Ishikawa (cell line): ENCODE measurements around the gene KCNJ1.

Experiments used
- CEBPB ChIP-seq: IDR thresholded peaks from 2 replicates; pipeline ENCODE4 v1.6.1; 2012
- CREB1 ChIP-seq: IDR thresholded peaks from 2 replicates; pipeline ENCODE4 v1.6.1; 2012; ENCODE audit warnings: low read depth
- EGR1 ChIP-seq: IDR thresholded peaks from 2 replicates; pipeline ENCODE4 v1.6.1; 2012
- EP300 ChIP-seq: IDR thresholded peaks from 2 replicates; pipeline ENCODE4 v1.6.1; 2012; ENCODE audit warnings: borderline replicate concordance
- FOXM1 ChIP-seq: IDR thresholded peaks from 2 replicates; pipeline ENCODE4 v1.6.1; 2012; ENCODE audit warnings: low read depth, borderline replicate concordance
- MAX ChIP-seq: IDR thresholded peaks from 2 replicates; pipeline ENCODE4 v1.6.1; 2012
- NFIC ChIP-seq: IDR thresholded peaks from 2 replicates; pipeline ENCODE4 v1.6.1; 2012
- RAD21 ChIP-seq: IDR thresholded peaks from 2 replicates; pipeline ENCODE4 v1.6.1; 2012; ENCODE audit warnings: low read depth
- TAF1 ChIP-seq: IDR thresholded peaks from 2 replicates; pipeline ENCODE4 v1.6.1; 2012; ENCODE audit warnings: low read depth, mild to moderate bottlenecking
- TCF12 ChIP-seq: IDR thresholded peaks from 2 replicates; pipeline ENCODE4 v1.6.1; 2012; ENCODE audit warnings: low read depth
- TEAD4 ChIP-seq: IDR thresholded peaks from 2 replicates; pipeline ENCODE4 v1.6.1; 2012
- YY1 ChIP-seq: IDR thresholded peaks from 2 replicates; pipeline ENCODE4 v1.6.1; 2012; ENCODE audit warnings: low read depth
- ZBTB7A ChIP-seq: IDR thresholded peaks from 2 replicates; pipeline ENCODE4 v1.6.1; 2012; ENCODE audit warnings: low read depth
- TF ChIP-seq, protein P1 (sequence below): IDR thresholded peaks from 2 replicates; pipeline ENCODE4 v1.6.1; 2012
- TF ChIP-seq, protein P2 (sequence below): IDR thresholded peaks from 2 replicates; pipeline ENCODE4 v1.6.1; 2012; ENCODE audit warnings: low read depth, mild to moderate bottlenecking

The KCNJ1 gene

DNA sequence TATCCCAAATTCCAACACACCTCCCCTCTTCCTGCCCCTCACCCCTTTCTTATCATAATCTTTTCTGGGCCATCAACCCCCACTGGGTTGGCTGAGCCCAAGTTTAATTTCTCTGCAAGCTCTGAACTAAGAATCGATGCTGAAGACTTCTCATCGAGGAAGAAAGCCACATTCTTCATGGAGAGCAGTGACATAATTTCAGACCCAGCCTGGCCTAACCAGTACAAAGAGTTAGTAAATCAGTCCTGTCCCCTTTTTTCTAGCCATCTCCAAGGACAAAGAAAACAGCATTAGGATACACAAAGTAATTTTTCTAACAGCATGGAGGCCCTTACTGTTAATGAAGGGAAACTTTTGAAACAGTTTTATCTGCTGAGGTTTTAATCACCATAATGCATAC lies 45.0 kb downstream of the KCNJ1 start:
- TF ChIP-seq EGR1 (no peak), MAX (no peak), TEAD4 (no peak), ZBTB7A (no peak), CEBPB (no peak), TCF12 (no peak), CREB1 (no peak), FOXM1 (no peak), TAF1 (no peak)
- TF ChIP-seq, protein P1, sequence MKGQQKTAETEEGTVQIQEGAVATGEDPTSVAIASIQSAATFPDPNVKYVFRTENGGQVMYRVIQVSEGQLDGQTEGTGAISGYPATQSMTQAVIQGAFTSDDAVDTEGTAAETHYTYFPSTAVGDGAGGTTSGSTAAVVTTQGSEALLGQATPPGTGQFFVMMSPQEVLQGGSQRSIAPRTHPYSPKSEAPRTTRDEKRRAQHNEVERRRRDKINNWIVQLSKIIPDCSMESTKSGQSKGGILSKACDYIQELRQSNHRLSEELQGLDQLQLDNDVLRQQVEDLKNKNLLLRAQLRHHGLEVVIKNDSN, result no peak

DNA sequence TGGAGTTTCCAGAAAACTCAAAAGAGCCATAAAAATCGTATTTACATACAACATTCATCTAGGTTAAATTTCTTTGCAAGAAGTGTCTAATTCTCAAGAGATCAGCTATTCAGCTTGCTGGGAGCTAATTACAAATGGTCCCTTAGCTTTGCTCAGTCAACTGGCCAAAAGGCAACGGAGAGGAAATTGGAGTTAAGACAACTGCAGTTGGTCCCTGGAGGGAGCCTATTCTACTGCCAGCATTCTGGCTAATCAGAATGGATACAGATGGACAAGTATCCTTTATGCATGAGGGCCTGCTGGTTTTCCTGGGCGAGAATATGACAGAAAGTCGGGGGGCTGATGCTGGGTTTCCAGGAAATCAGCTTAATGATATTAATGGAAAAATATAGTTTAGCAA lies 45.5 kb downstream of the KCNJ1 start:
- TF ChIP-seq, protein P2, sequence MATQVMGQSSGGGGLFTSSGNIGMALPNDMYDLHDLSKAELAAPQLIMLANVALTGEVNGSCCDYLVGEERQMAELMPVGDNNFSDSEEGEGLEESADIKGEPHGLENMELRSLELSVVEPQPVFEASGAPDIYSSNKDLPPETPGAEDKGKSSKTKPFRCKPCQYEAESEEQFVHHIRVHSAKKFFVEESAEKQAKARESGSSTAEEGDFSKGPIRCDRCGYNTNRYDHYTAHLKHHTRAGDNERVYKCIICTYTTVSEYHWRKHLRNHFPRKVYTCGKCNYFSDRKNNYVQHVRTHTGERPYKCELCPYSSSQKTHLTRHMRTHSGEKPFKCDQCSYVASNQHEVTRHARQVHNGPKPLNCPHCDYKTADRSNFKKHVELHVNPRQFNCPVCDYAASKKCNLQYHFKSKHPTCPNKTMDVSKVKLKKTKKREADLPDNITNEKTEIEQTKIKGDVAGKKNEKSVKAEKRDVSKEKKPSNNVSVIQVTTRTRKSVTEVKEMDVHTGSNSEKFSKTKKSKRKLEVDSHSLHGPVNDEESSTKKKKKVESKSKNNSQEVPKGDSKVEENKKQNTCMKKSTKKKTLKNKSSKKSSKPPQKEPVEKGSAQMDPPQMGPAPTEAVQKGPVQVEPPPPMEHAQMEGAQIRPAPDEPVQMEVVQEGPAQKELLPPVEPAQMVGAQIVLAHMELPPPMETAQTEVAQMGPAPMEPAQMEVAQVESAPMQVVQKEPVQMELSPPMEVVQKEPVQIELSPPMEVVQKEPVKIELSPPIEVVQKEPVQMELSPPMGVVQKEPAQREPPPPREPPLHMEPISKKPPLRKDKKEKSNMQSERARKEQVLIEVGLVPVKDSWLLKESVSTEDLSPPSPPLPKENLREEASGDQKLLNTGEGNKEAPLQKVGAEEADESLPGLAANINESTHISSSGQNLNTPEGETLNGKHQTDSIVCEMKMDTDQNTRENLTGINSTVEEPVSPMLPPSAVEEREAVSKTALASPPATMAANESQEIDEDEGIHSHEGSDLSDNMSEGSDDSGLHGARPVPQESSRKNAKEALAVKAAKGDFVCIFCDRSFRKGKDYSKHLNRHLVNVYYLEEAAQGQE, result no peak
- no peak for TF ChIP-seq RAD21
- TF ChIP-seq EGR1, result no peak
- TF ChIP-seq, protein P1, result no peak
- TF ChIP-seq TAF1, result no peak
- no peak for TF ChIP-seq TCF12
- no peak for TF ChIP-seq MAX
- no peak for TF ChIP-seq ZBTB7A
- TF ChIP-seq NFIC, result no peak
- TF ChIP-seq CEBPB, result no peak
- no peak for TF ChIP-seq EP300
- TF ChIP-seq CREB1, result no peak
- no peak for TF ChIP-seq YY1
- TF ChIP-seq TEAD4, result no peak
- TF ChIP-seq FOXM1, result no peak

DNA sequence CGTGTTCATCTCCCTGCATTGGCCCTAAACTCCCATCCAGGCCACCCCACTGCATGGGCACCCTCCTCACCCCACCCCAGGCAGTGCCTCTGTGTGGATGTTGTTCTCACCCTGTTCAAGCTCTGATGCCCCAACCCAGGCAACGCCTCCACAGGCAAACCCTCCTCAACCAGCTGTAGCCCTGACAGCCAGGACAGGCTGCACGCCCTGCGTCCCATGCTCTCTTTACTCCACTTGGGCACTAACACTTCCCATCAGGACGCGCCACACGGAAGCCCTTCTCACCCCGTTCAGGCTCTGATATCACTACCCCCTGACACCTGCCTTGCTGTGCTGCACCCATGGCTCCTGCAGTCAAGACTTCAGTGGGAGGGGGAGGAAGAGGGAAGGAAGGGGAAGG lies 47.9 kb downstream of the KCNJ1 start:
- TF ChIP-seq YY1 (no peak), MAX (no peak), RAD21 (no peak), FOXM1 (no peak), EGR1 (no peak), TAF1 (no peak), ZBTB7A (no peak), NFIC (no peak), CEBPB (no peak), TCF12 (no peak), EP300 (no peak), CREB1 (no peak), TEAD4 (no peak)
- TF ChIP-seq, protein P2, result no peak
- TF ChIP-seq, protein P1, result no peak

- TF ChIP-seq, protein P1, result no peak
- TF ChIP-seq TEAD4 (no peak), EP300 (no peak), EGR1 (no peak), RAD21 (no peak), CEBPB (no peak), NFIC (no peak), CREB1 (no peak), ZBTB7A (no peak), TCF12 (no peak)
- TF ChIP-seq, protein P2, result no peak
These were observed 52.0 kb downstream of the KCNJ1 start for GRCh38 chr11:128814856-128815705.
